Measurements from ENCODE around the gene SLC38A10.

- TF ChIP-seq CTCF (IDR thresholded peaks at IDR 0.05) (no peak), POLR2A (IDR thresholded peaks at IDR 0.05) (no peak)
These were observed 75.5 kb downstream of the SLC38A10 start for GRCh38 chr17:81219476-81220180.
